Measurements from ENCODE around the gene BRD3. TPM values are rescaled to one million over a fixed set of nuclear protein-coding genes. Genes with fewer than 3 reads are reported as not detected.

BRD3 gene
- total RNA-seq, 1 experiment from 2014 or later: 25.6 TPM

- Mint-ChIP-seq H3K9me3 (ENCODE audit: unreplicated experiment) (no peaks in the 10 kb centered on the region), H3K4me3 (ENCODE audit: unreplicated experiment) (peak overlapping the region; percentile 81), H3K4me1 (ENCODE audit: insufficient read depth, unreplicated experiment) (no peaks in the 10 kb centered on the region), H3K27ac (ENCODE audit: low read depth, unreplicated experiment) (peak overlapping the region; percentile 74), H3K27me3 (ENCODE audit: insufficient read depth, unreplicated experiment) (peaks cover 19% of the 10 kb centered on the region), H3K36me3 (ENCODE audit: insufficient read depth, unreplicated experiment) (peaks cover 10% of the 10 kb centered on the region)
- no peak for DNase-seq (ENCODE audit: unreplicated experiment)
- no TSS peak for BruUV-seq (replicated peaks)
- POLR2A ChIA-PET: interaction anchor here (0.5 to 3.7 kb wide), 9 partner anchors 10 to 98 kb away, joined by 3 to 46 read pairs (median 6); partner anchors contain the start of genes BRD3OS, RNU6ATAC and WDR5
- TF ChIP-seq CTCF (IDR thresholded peaks at IDR 0.05; ENCODE audit: unreplicated experiment): no peak
- intact Hi-C loops (cut with micrococcal nuclease): no loop called here
- CTCF ChIA-PET: interaction anchor here (0.6 to 0.7 kb wide), 2 partner anchors 218 to 736 kb away, joined by 3 read pairs; no protein-coding TSS in a partner anchor
Measured at GRCh38 chr9:134066526-134066912, 1.3 kb downstream of the BRD3 start.

GRCh38 chr9:134065612-134066419 lies 2.0 kb downstream of the BRD3 start:
- TF ChIP-seq CTCF (IDR thresholded peaks at IDR 0.05; ENCODE audit: unreplicated experiment): no peak
- H3K36me3 Mint-ChIP-seq (ENCODE audit: insufficient read depth, unreplicated experiment): peaks cover 11% of the 10 kb centered on the region
- POLR2A ChIA-PET: interaction anchor here (0.5 to 3.7 kb wide), 9 partner anchors 9 to 81 kb away, joined by 3 to 46 read pairs (median 3); partner anchors contain the start of genes BRD3OS and WDR5
- no peaks in the 10 kb centered on the region for H3K9me3 Mint-ChIP-seq (ENCODE audit: unreplicated experiment)
- TSS peak; percentile 59 for BruUV-seq (replicated peaks)
- CTCF ChIA-PET: interaction anchor here (0.6 to 1.3 kb wide), 4 partner anchors 9 to 1119 kb away, joined by 3 to 6 read pairs (median 3); no protein-coding TSS in a partner anchor
- peaks cover 15% of the 10 kb centered on the region for H3K27me3 Mint-ChIP-seq (ENCODE audit: insufficient read depth, unreplicated experiment)
- H3K27ac Mint-ChIP-seq (ENCODE audit: low read depth, unreplicated experiment): peak overlapping the region; percentile 74
- DNase-seq (ENCODE audit: unreplicated experiment): peak; percentile 33
- no peaks in the 10 kb centered on the region for H3K4me1 Mint-ChIP-seq (ENCODE audit: insufficient read depth, unreplicated experiment)
- intact Hi-C loops (cut with micrococcal nuclease): no loop called here
- peak overlapping the region; percentile 81 for H3K4me3 Mint-ChIP-seq (ENCODE audit: unreplicated experiment)

- H3K9me3 Mint-ChIP-seq (ENCODE audit: unreplicated experiment): no peaks in the 10 kb centered on the region
- H3K27me3 Mint-ChIP-seq (ENCODE audit: insufficient read depth, unreplicated experiment): peaks cover 4% of the 10 kb centered on the region
- no peaks in the 10 kb centered on the region for H3K4me1 Mint-ChIP-seq (ENCODE audit: insufficient read depth, unreplicated experiment)
- CTCF ChIA-PET: interaction anchor here (0.7 to 1.3 kb wide), 3 partner anchors 8 to 278 kb away, joined by 3 to 6 read pairs (median 4); no protein-coding TSS in a partner anchor
- POLR2A ChIA-PET: interaction anchor here (0.7 to 3.7 kb wide), 4 partner anchors 8 to 714 kb away, joined by 3 to 46 read pairs (median 13); partner anchors contain the start of gene WDR5
- intact Hi-C loops (cut with micrococcal nuclease): no loop called here
- peaks cover 11% of the 10 kb centered on the region for H3K36me3 Mint-ChIP-seq (ENCODE audit: insufficient read depth, unreplicated experiment)
- no peak for TF ChIP-seq CTCF (IDR thresholded peaks at IDR 0.05; ENCODE audit: unreplicated experiment)
- no TSS peak for BruUV-seq (replicated peaks)
- H3K27ac Mint-ChIP-seq (ENCODE audit: low read depth, unreplicated experiment): no peak overlapping the region
- H3K4me3 Mint-ChIP-seq (ENCODE audit: unreplicated experiment): peak overlapping the region; percentile 81
- DNase-seq (ENCODE audit: unreplicated experiment): no peak
Measured at GRCh38 chr9:134064711-134065110, 3.1 kb downstream of the BRD3 start.
